ENCODE data around the gene EHBP1L1. TPM values are rescaled to one million over a fixed set of nuclear protein-coding genes. Genes with fewer than 3 reads are reported as not detected.
A peak's percentile ranks its signal among the peaks of the same experiment; 100 is the strongest.

Gene EHBP1L1
- total and polyA plus RNA-seq, 2 of the 13 experiments (the other 11 are each of a cell fraction or from before 2014, with no cell fraction given), result 8.3 to 10.6 TPM

GRCh38 chr11:65588199-65589054 is 12.6 kb downstream of the EHBP1L1 start (continued):
- TF ChIP-seq RAD51 (IDR thresholded peaks at IDR 0.05; ENCODE audit: borderline replicate concordance) (no peak), KAT2B (IDR thresholded peaks at IDR 0.05; ENCODE audit: borderline replicate concordance, low read depth, low read length) (no peak), ZSCAN21 (CRISPR knock-in tag; IDR thresholded peaks at IDR 0.05; ENCODE audit: borderline replicate concordance) (0 out of 2 replicates have a peak, but pooled peaks have one; percentile 26), NCOA2 (CRISPR knock-in tag; IDR thresholded peaks at IDR 0.05) (no peak), HDAC1 (CRISPR knock-in tag; IDR thresholded peaks at IDR 0.05) (0 out of 2 replicates have a peak, but pooled peaks have one; percentile 25), HOXA3 (CRISPR knock-in tag; IDR thresholded peaks at IDR 0.05) (0 out of 2 replicates have a peak, but pooled peaks have one; percentile 19), CTCF (CRISPR knock-in tag; IDR thresholded peaks at IDR 0.05) (peak; percentile 86), PBX2 (CRISPR knock-in tag; IDR thresholded peaks at IDR 0.05) (no peak), RARA (CRISPR knock-in tag; IDR thresholded peaks at IDR 0.05) (no peak), KAT7 (CRISPR knock-in tag; IDR thresholded peaks at IDR 0.05; ENCODE audit: borderline replicate concordance) (no peak), PRDM10 (CRISPR knock-in tag; IDR thresholded peaks at IDR 0.05; ENCODE audit: low read depth) (no peak), ZFP91 (CRISPR knock-in tag; IDR thresholded peaks at IDR 0.05; ENCODE audit: borderline replicate concordance) (0 out of 2 replicates have a peak, but pooled peaks have one; percentile 14), MAFK (conservative IDR thresholded peaks at IDR 0.05 in 1 of 2, IDR thresholded peaks at IDR 0.05 in 1 of 2; ENCODE audit: low read length in 2 of 2) (no peak), ZNF709 (CRISPR knock-in tag; IDR thresholded peaks at IDR 0.05) (no peak), THAP8 (CRISPR knock-in tag; IDR thresholded peaks at IDR 0.05; ENCODE audit: borderline replicate concordance) (no peak), ZNF879 (CRISPR knock-in tag; IDR thresholded peaks at IDR 0.05) (no peak)

Data from HepG2 (cell line).